ENCODE measurements around the gene VAT1L.
"Not testable (repeated sequence)": the region's sequence is repeated elsewhere in the genome, so short reads cannot be mapped to it uniquely, and the experiment has no call there.

The VAT1L gene

DNA sequence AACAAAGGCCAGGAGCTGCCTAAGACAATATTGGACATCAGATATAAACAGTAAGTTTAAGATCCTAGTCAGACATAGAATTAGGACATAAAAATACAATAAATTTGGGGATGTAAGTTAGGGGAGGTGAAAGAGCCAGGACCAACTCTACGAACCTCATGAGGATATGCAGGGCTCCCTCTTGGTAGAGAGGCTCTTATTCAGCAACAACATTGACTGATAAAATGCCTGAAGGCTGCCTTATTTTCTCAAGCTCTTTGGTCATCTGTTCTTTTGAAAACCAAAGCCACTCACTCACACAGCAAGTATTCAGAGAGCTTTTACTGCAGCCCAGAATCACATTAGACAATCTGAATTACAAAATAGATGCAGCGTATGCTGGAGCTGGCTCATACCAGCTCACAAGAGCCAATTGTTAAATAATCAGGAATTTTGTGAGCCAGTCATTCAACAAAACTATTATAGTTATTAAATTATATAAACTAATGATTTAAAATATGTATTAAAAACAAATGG lies 125.4 kb downstream of the VAT1L start:
- no peak for DNase-seq

GRCh38 chr16:77916111-77916510 lies 127.7 kb downstream of the VAT1L start:
- no peak for DNase-seq

- DNase-seq = no peak
These were observed 129.6 kb downstream of the VAT1L start for GRCh38 chr16:77917971-77918370.

DNA sequence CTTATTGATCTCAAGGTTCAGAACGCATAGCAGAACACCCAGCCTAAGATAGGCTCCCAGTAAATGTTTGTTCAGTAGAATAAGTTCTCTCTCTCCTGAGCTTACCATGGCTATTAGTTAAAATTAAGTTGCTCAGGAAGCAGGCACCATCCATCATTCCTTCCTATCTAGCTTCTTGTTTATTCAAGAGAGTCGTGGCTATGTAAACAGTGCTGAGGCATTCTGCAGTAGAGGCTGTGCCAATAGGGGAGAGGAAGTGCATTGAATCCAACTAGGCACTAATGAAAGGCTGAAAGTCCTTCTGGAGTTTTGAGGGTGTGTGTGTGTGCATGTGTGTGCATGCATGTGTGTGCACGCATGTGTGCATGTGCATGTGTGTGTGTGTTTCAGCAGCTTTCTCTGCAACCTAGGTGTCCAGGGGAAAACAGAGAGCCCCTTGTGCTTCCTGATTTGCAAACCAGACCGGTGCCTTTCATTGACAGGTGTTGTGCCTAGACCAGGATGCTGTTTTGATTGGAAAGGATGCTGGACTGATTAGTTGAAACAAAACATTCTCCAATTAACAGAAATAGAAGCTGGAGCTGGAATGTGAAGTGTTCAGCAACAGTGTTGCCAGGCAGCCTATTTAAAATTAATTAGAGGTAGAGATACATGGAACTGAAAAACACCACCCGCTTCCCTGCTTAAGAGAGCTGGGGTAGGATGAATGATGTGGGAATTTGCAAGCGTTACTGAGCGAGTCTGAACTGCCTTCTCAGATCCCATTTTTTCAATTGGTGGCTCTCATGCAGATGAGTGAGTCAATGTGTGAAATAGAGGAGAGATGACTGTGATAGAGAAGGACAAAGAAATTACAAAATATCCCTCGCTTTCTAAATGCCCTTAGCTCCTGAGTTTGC lies 130.7 kb downstream of the VAT1L start:
- DNase-seq = no peak

- DNase-seq = no peak
These were observed 131.5 kb downstream of the VAT1L start for GRCh38 chr16:77919761-77920415.

DNA sequence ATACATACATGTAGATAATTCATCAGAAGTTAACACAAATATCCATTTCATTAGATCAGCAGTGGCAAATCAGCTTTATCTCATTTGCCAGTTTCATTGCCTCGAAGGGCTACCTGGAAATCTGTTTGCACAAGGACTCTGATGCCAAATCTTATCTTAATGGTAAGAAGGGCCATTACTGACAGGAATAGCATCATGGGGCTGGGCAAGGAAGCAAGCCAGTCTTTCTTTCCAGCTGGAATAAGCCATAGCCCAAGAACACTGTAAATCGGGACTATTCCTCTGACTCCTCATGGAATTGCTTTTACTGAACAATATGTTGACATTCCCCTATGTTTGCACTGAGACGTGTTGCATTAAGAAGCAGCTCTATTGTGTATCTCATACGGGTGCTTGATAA lies 132.6 kb downstream of the VAT1L start:
- DNase-seq = no peak

DNA sequence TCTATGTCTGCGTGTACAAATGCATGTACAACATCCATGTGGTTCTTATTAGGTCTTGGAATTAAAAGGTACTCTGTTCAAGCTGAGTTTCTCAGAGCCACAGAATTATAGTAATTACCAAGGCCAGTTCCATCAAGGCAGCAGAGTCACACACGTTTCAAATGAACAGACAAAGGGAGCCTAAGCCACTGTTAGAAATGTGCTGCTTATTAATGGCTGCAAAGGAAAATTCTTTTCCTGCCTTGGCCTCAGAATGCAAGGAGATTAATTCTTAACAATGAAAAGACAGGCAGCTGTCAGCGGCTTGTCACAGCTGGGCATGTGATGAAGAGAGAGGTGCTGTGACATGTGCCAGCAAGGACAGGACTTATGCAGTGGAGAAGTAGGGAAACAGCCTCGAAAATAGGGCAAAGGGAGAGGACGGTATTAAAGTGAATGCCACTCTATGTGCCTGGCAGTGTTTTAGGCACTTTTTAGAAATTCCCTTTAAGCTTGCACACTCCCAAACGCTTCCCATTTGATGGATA lies 133.9 kb downstream of the VAT1L start:
- no peak for DNase-seq

- no peak for DNase-seq
These were observed 137.2 kb downstream of the VAT1L start for GRCh38 chr16:77925531-77925930.

GRCh38 chr16:77928096-77928495 lies 139.7 kb downstream of the VAT1L start:
- DNase-seq = no peak

DNA sequence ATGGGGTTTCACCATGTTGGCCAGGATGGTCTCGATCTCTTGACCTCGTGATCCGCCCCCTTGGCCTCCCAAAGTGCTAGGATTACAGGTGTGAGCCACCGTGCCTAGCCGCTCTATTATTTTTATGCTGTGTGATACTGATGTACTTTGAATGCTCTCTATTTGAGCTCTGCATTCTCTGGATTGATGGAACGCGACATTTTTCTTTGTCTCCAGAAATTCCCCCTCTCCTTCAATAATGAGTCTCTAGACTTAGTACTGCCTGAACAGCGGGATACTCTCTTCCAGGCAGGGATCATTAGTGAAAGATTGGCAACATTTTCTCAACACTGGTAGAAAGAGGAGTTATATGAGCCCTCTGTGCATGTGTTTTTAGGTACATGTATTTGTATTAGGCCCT lies 140.6 kb downstream of the VAT1L start:
- no peak for DNase-seq

DNA sequence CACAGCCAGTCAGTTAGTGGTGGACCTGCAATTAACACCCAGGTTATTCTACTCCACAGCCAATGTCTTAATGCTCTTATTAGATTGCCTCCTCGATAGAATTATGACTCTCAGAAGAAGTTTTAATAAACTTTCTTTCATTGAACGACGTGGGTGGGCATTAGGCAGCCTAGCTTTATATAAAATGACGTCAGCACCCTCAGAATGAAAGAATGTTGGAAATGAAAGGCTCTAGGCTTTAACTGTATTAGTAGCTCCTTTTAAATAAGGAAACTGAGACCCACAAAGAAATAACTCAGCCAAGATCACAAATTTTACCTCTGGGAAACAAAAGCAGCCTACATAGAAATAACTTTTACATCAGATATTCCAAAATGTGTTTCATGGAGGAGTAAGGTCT lies 142.7 kb downstream of the VAT1L start:
- no peak for DNase-seq

GRCh38 chr16:77937473-77938149 lies 149.2 kb downstream of the VAT1L start:
- DNase-seq = no peak

DNA sequence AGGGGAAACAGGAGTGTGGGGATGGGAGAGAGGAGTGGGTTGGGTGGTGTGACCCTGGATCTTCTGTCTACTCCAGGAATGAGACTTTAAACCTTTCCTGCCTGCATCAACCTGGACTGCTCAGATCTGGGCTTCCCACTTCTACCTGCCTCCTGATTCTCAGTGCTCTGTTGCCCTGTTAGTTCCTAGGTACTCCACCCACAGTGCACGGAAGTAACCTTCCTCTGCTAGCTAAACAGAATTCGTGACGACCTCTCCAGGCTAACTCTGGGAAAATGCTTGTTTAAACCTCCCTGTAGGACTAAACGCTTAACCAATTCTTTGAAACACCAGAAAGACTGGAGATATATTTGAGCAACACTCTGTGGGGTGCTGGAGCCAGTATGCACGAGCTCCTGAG lies 150.5 kb downstream of the VAT1L start:
- DNase-seq = no peak

DNA sequence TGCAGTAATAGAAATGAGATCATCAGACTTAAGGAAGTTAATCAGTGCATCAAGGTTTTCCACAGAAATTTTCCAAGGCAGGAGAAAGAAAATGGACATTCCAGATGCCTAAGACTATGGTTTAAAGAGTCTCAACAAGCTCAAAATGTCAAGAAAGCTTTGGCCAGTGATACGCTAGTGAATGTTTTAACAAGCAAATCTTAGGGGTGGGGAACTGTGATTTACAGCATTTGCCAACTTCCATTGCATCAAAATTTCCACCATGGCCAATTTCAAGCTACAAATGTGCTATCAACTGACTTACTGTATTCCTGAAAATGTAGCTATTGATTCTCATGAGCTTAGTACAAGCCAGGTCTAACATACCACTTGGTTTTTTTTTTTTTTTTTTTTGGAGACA lies 151.6 kb downstream of the VAT1L start:
- no peak for DNase-seq

DNA sequence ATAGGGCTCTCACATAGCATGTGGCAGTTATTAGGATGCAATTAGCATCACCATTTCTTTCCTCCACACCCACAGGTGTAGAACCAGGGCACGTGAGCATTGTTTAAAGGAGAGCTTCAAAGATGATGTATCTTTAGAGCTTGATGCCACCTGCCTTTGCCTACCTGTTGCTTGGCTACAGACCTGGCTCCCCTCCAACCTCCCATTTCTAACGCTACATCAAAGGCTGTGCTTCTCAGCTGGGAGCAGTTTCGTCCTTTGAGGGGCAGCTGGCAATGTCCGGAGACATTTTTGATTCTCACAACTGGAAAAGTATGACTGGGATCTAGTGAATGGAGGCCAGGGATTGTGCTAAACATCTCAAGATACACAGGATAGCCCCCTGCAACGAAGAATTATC lies 155.4 kb downstream of the VAT1L start:
- DNase-seq = no peak

GRCh38 chr16:77944631-77945030 lies 156.3 kb downstream of the VAT1L start:
- DNase-seq = no peak

DNA sequence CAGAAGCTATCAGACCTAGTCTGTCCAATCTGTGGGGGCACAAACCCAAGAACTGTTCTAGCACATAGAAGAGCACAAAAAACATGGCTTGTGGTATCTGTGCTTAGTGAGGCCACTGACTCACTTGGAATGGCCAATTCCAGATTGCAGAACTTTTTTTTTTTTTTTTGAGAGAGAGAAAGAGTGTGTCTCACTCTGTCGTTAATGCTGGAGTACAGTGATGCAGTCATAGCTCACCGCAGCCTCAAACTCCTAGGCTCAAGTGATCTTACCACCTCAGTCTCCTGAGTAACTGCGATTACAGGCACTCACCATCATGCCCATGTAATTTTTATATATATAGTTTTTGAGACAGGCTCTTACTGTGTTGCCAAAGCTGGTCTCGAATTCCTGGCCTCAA lies 156.8 kb downstream of the VAT1L start:
- no peak for DNase-seq

- no peak for DNase-seq
These were observed 158.5 kb downstream of the VAT1L start for GRCh38 chr16:77946823-77947222.

GRCh38 chr16:77947590-77947989 lies 159.2 kb downstream of the VAT1L start:
- DNase-seq = not testable (repeated sequence)

DNA sequence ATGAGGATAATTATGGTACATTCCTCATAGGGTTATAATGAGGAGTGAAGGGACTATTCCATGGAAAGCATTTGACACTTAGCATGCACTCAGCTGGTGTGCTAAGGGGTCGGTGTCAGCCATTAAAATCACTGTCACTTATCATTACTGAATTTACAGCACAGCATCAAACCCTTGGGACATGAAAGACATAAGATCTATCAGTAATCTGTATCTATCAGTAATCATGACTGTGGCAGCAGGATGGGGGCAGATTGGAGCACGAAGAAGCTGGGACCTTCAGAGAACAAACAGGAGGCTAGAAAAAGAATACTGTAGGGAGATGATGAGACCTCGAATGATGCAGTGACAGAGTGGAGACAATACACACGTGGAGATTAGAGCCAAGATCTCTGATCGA lies 160.5 kb downstream of the VAT1L start:
- DNase-seq = no peak

DNA sequence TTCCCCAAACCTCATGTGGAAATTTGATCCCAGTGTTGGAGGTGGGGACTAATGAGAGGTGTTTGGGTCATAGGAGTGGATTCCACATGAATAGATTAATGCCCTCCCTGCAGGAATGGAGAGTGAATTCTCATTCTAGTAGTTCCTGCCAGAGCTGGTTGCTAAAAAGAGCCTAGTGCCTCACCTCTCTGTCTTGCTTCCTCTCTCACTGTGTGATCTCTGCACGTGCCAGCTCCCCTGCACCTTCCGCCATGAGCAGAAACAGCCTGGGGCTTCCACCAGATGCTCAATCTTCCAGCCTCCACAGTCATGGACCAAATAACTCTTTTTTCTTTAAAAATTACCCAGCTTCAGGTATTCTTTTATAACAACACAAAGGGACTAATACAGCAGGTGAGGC lies 161.1 kb downstream of the VAT1L start:
- DNase-seq = no peak

- no peak for DNase-seq
These were observed 163.4 kb downstream of the VAT1L start for GRCh38 chr16:77951788-77952187.

- DNase-seq = no peak
These were observed 166.8 kb downstream of the VAT1L start for GRCh38 chr16:77955127-77955526.
